Astrocyte of the spinal cord (primary cell): ENCODE results near the gene STK26.

Source experiments
- DNase-seq: peaks from one replicate; pipeline ENCODE4 v3.0.0; 2011; ENCODE audit warnings: low read depth, low spot score
- H3K4me3 ChIP-seq: 2 replicates; pipeline ENCODE4 v1.5.1; 2011; ENCODE audit warnings: low read depth, mild to moderate bottlenecking, low read length, moderate library complexity
- CTCF ChIP-seq: IDR thresholded peaks from 2 replicates; pipeline ENCODE4 v1.5.1; 2012; ENCODE audit warnings: low read depth, mild to moderate bottlenecking, low read length, inconsistent platforms
- in situ Hi-C: cut with HindIII; loops from 2 replicates; pipeline ENCODE4 v1.10.0; 2017; ENCODE audit warnings: low sequenced_read_pairs

The STK26 gene

GRCh38 chrX:132017431-132018185 lies 5.5 kb upstream of the STK26 start:
- no peak for DNase-seq
- in situ Hi-C loops, result no loop called here
- no peak overlapping the region for H3K4me3 ChIP-seq
- no peak for TF ChIP-seq CTCF

- in situ Hi-C loops, result no loop called here
- peak; percentile 5 for DNase-seq
- peak overlapping the region; percentile 53 for H3K4me3 ChIP-seq
- TF ChIP-seq CTCF, result peak; percentile 17
These were observed 720 bp upstream of the STK26 start for GRCh38 chrX:132022198-132022966.

DNA sequence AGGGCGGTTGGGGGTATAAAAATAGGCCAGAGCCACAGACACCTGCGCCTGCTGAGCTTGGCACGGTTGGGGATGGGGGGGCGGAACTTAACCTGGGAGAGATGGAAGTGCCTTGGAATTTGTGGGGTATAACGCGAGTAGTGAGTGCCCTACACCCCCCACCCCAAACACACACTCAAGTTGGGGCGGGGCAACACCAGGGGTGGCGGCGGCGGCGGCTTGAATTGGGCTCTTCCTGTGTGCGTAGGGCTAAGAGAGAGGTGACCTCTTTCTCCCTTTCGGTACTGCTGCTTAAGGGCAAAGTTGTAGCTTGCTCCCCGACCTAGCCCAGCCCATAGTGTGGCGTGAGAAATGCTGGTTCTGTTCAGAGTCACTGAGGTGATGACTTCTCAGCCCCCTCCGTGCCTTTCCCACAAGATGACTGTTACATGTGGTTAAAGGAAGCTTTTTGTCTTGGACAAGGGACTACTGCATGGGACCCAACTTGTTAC lies 839 bp downstream of the STK26 start:
- no peak for DNase-seq
- in situ Hi-C loops, result no loop called here
- peak overlapping the region; percentile 53 for H3K4me3 ChIP-seq

GRCh38 chrX:132025041-132025440 lies 1.9 kb downstream of the STK26 start:
- DNase-seq, result no peak
- in situ Hi-C loops, result no loop called here
- H3K4me3 ChIP-seq, result no peak overlapping the region
- no peak for TF ChIP-seq CTCF

More for the DNA sequence above, 839 bp downstream of the STK26 start:
- no peak for TF ChIP-seq CTCF

- in situ Hi-C loops, result no loop called here
- no peak for DNase-seq
- TF ChIP-seq CTCF, result no peak
- H3K4me3 ChIP-seq, result no peak overlapping the region
These were observed 7.2 kb downstream of the STK26 start for GRCh38 chrX:132030264-132030663.

GRCh38 chrX:132031867-132032266 lies 8.8 kb downstream of the STK26 start:
- no peak overlapping the region for H3K4me3 ChIP-seq
- DNase-seq, result no peak
- no peak for TF ChIP-seq CTCF
- in situ Hi-C loops, result no loop called here
